Measurements from ENCODE around the gene PTGES2.

- TF ChIP-seq CTCF (IDR thresholded peaks at IDR 0.05; ENCODE audit: low read depth, low read length, missing input control) = no peak
- peak; percentile 71 for TF ChIP-seq ATF3 (IDR thresholded peaks at IDR 0.05)
- peak; percentile 14 to 38 for TF ChIP-seq RAD21 (IDR thresholded peaks at IDR 0.05)
- peak; percentile 76 for TF ChIP-seq MAX (IDR thresholded peaks at IDR 0.05)
- TF ChIP-seq GABPA (IDR thresholded peaks at IDR 0.05 in 1 of 2, conservative IDR thresholded peaks at IDR 0.05 in 1 of 2) = no peak
- TF ChIP-seq TAF1 (conservative IDR thresholded peaks at IDR 0.05) = peak; percentile 67
- peak; percentile 96 to 97 for TF ChIP-seq RXRA (IDR thresholded peaks at IDR 0.05)
- TF ChIP-seq JUND (IDR thresholded peaks at IDR 0.05) = peak; percentile 64 to 78
- TF ChIP-seq SP1 (IDR thresholded peaks at IDR 0.05) = peak; percentile 96
- peak; percentile 90 for TF ChIP-seq REST (IDR thresholded peaks at IDR 0.05)
- peak in 1 of 2 donors; percentile 71 for TF ChIP-seq EGR1 (IDR thresholded peaks at IDR 0.05; ENCODE audit: low read depth in 2 of 2)
- peak; percentile 82 for TF ChIP-seq ZBTB33 (IDR thresholded peaks at IDR 0.05)
- TF ChIP-seq YY1 (IDR thresholded peaks at IDR 0.05) = peak; percentile 84
- peak; percentile 82 for TF ChIP-seq FOXA1 (IDR thresholded peaks at IDR 0.05)
Observed at GRCh38 chr9:128102861-128103588, 24.5 kb downstream of the PTGES2 start.
